ENCODE measurements around the gene PSMB5. TPM values are rescaled to one million over a fixed set of nuclear protein-coding genes. Genes with fewer than 3 reads are reported as not detected.

The PSMB5 gene
- total RNA-seq, 4 donors from 2014 or later = 8.6 to 85.1 (median 42.5) TPM

DNA sequence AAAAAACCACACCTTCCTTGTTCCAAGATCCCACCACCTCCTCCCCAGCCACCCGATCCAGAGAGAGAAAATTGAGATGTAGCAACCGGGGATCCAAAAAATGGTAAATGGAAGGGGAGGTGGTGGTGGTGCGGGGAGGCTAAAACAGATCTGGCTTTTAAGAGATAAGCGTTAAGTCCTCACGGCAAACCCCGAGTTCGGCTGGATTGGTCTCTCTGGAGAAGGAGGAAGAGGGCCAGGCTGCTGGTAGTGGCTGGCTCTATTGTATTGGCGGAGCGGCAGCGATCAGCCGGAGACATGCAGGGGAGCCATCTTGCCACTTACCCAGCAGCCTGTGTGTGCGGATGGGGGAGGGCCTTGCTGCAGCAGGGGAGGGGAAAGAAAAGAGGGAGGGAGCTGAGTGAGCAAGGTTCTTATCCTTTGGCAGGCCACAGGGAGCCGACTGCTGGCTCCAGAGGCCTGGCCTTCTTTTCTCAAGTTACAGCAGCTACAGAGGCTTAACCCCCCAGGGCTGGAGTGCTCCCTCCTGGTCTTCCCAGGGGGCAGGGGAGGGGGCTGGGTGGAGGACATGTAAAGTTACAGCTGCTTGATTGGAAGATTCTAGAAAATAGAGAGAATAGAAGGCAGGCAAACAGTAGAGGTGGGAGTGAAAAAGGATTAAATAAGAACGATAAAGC lies 36.7 kb upstream of the PSMB5 start:
- 0 to 2% methylated on average over 2 to 13 of the region's 14 CpGs for WGBS, 2 donors (ENCODE audit: low coverage in 1 of 2)
- TF ChIP-seq POLR2AphosphoS5 (IDR thresholded peaks at IDR 0.05) = peak; percentile 68 to 73 (median 69)
- no peak for TF ChIP-seq EP300 (IDR thresholded peaks at IDR 0.05; ENCODE audit: low read depth)
- peak; percentile 36 for TF ChIP-seq POLR2A (IDR thresholded peaks at IDR 0.05)
- intact Hi-C loops (cut with DNase I; ENCODE audit: low total_unique reads) = no loop called here

GRCh38 chr14:23070262-23071129 lies 35.8 kb upstream of the PSMB5 start:
- Histone ChIP-seq H3K4me1 (peaks cover 10 to 47% (median 28%) of the 10 kb centered on the region in 4 donors), H3K27me3 (no peaks in the 10 kb centered on the region), H3K4me3 (peak overlapping the region in 3 of 4 donors; percentile 49 to 57 (median 53)), H3K9me3 (no peaks in the 10 kb centered on the region), H3K36me3 (peaks cover 0 to 55% (median 16%) of the 10 kb centered on the region in 4 donors), H3K27ac (peak overlapping the region; percentile 73 to 90 (median 82))
- WGBS, 2 donors (ENCODE audit: low coverage in 1 of 2) = 14 to 19% methylated on average over 7 to 10 of the region's 10 CpGs
- in situ Hi-C loops (cut with MboI; ENCODE audit: low pct_ligation_motif_present in 1 of 4, low pct_unique_long_range_greater_than_20kb in 1 of 4, low sequenced_read_pairs in 3 of 4) (no loop called here), intact Hi-C loops (cut with DNase I; ENCODE audit: low total_unique reads) (no loop called here)
- no peak for TF ChIP-seq POLR2AphosphoS5 (IDR thresholded peaks at IDR 0.05)
- no peak for TF ChIP-seq EP300 (IDR thresholded peaks at IDR 0.05; ENCODE audit: low read depth)
- TF ChIP-seq CTCF (IDR thresholded peaks at IDR 0.05) = no peak
- no peak for TF ChIP-seq POLR2A (IDR thresholded peaks at IDR 0.05)
- DNase-seq = no peak

More for the DNA sequence above, 36.7 kb upstream of the PSMB5 start:
- in situ Hi-C loops (cut with MboI; ENCODE audit: low pct_ligation_motif_present in 1 of 4, low pct_unique_long_range_greater_than_20kb in 1 of 4, low sequenced_read_pairs in 3 of 4) = no loop called here
- DNase-seq = peak; percentile 85
- Histone ChIP-seq H3K9me3 (no peaks in the 10 kb centered on the region), H3K27ac (peak overlapping the region; percentile 73 to 90 (median 82)), H3K4me1 (peaks cover 10 to 48% (median 28%) of the 10 kb centered on the region in 4 donors), H3K36me3 (peaks cover 0 to 55% (median 19%) of the 10 kb centered on the region in 4 donors), H3K4me3 (peak overlapping the region; percentile 13 to 57 (median 51)), H3K27me3 (no peaks in the 10 kb centered on the region)

DNA sequence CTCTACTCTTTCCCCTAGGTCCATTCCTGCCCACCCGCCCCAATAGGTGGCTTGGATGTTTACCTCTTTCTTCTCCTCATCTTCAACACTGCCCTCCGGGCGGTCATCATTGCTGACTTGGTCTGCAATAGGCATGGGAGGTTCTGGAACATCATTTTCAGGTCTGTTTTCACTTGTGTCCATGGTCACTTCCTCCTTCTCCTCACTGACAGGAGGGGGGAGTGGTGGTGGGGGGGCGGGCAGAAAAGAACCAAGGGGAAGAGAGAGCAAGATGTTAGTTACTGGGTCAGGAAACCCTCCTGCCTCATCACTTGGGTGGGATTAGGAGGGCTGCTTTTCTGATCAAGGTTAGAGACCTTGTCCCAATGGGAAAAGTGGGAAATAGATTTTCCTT lies 34.7 kb upstream of the PSMB5 start:
- no peak for DNase-seq
- Histone ChIP-seq H3K27ac (peak overlapping the region; percentile 39 to 55 (median 51)), H3K27me3 (no peaks in the 10 kb centered on the region), H3K36me3 (peaks cover 0 to 52% (median 16%) of the 10 kb centered on the region in 4 donors), H3K4me3 (no peak overlapping the region), H3K4me1 (peaks cover 10 to 47% (median 28%) of the 10 kb centered on the region in 4 donors), H3K9me3 (no peaks in the 10 kb centered on the region)
- in situ Hi-C loops (cut with MboI; ENCODE audit: low pct_ligation_motif_present in 1 of 4, low pct_unique_long_range_greater_than_20kb in 1 of 4, low sequenced_read_pairs in 3 of 4) = loop anchor here in 2 of 4 donors (10.0 kb wide), 2 partner anchors 85 to 95 kb away; partner anchors contain the start of gene AJUBA (in 1 of the 2)
- intact Hi-C loops (cut with DNase I; ENCODE audit: low total_unique reads) = no loop called here
- 82 to 90% methylated on average over 2 to 4 of the region's 4 CpGs for WGBS, 2 donors (ENCODE audit: low coverage in 1 of 2)
- TF ChIP-seq EP300 (IDR thresholded peaks at IDR 0.05; ENCODE audit: low read depth) (no peak), POLR2AphosphoS5 (IDR thresholded peaks at IDR 0.05) (no peak), CTCF (IDR thresholded peaks at IDR 0.05) (no peak), POLR2A (IDR thresholded peaks at IDR 0.05) (no peak)

DNA sequence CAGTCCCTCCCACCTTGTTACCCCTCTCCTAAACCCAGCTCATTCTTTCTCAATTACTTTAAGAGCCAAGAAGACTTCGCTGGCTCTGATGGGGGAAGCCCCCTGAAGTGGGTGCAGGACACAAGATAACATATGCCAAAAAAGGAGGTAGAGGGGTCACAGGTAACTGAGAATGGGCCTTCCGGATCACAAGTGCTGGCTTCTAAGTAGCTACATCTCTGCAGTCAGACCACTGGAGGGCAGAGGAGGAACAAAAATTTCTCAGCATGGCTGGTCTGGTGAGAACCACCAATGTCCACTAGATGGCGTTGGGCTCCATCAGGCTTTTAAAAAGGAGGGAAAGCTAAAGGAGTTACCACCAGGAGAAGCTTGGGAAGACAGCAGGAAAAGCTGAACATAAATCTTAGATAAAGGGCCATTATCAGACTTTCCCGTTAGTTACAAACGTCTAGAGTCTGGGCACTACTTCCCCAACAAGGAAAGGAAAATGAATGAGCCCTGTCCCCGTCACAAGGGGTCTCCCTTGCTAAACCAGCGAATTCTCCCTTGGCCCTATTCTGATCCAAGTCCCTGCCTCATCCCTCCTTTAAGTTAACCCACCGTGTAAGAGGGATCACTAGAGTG lies 34.2 kb upstream of the PSMB5 start:
- H3K36me3 ChIP-seq = peaks cover 0 to 52% (median 18%) of the 10 kb centered on the region in 4 donors
- in situ Hi-C loops (cut with MboI; ENCODE audit: low pct_ligation_motif_present in 1 of 4, low pct_unique_long_range_greater_than_20kb in 1 of 4, low sequenced_read_pairs in 3 of 4) = loop anchor here in 2 of 4 donors (10.0 kb wide), 2 partner anchors 84 to 94 kb away; partner anchors contain the start of gene AJUBA (in 1 of the 2)
- H3K27ac ChIP-seq = peak overlapping the region; percentile 39 to 55 (median 51)

More for the DNA sequence above, 34.2 kb upstream of the PSMB5 start:
- Histone ChIP-seq H3K9me3 (no peaks in the 10 kb centered on the region), H3K27me3 (no peaks in the 10 kb centered on the region), H3K4me3 (no peak overlapping the region), H3K4me1 (peaks cover 10 to 47% (median 28%) of the 10 kb centered on the region in 4 donors)
- 25 to 42% methylated on average over 4 to 8 of the region's 8 CpGs for WGBS, 2 donors (ENCODE audit: low coverage in 1 of 2)
- DNase-seq = peak; percentile 86
- intact Hi-C loops (cut with DNase I; ENCODE audit: low total_unique reads) = no loop called here
- TF ChIP-seq EP300 (IDR thresholded peaks at IDR 0.05; ENCODE audit: low read depth) (no peak), POLR2A (IDR thresholded peaks at IDR 0.05) (no peak), POLR2AphosphoS5 (IDR thresholded peaks at IDR 0.05) (peak in 1 of 3 donors; percentile 43), CTCF (IDR thresholded peaks at IDR 0.05) (peak; percentile 96 to 98 (median 97))
